ENCODE measurements around the gene PRG3.
"Not testable (repeated sequence)": the region's sequence is repeated elsewhere in the genome, so short reads cannot be mapped to it uniquely, and the experiment has no call there.

The PRG3 gene

DNA sequence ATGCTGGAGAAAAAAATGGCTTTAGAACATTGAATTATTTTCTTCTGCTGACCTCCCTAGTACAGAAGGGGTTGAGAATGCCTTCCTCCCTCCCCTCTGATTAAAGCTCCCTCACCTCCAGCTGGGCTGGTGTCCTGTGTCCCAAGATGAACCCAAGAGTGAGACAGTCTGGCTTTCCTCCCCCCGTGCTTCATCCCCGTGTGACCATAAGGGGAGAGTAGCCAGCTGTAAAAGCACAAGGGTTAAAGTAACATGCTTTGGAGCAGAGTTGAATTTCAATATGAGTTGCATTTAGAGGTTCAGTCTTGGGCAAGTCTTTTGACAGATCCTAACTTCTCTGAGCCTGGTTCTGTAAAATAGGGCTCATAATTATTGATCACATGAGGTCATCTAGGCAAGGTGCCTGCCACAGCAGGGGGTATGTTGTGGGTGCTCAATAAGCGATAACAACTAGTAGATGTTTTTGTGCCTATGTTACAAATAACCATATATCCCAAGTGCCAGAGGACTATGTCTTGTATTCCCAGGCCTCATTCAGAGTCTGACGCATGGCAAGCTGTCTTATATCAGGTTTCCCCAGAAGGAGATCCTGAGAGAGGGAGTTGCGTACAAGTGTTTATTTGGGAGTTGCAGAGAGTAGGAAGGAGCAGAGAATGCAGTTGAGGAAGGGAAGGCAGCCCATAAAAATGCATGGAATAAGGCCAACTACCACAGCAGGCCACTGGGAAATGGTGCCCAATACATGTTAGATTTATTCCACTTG, 5.4 kb upstream of the PRG3 start:
- no peak for DNase-seq

DNA sequence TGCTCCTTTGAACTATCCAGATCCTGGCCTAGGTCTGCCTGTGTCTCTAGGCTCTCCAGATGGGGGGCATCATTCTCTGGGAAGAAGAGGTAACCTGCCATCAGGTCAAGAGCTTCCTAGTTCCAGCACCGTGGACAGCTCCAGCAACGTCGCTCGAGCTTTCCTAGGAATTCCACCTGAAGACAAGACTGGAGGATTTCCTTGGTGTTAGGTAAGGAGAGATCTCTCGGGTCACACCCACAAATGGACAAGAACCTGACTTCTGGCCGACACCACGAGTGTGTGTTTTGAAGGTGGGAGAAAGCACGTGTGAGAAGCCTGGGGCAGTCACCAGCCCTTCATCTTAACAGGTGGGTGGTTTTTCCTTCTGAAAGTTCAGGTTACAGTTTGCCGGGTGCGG, 1.2 kb downstream of the PRG3 start:
- no peak for DNase-seq

DNA sequence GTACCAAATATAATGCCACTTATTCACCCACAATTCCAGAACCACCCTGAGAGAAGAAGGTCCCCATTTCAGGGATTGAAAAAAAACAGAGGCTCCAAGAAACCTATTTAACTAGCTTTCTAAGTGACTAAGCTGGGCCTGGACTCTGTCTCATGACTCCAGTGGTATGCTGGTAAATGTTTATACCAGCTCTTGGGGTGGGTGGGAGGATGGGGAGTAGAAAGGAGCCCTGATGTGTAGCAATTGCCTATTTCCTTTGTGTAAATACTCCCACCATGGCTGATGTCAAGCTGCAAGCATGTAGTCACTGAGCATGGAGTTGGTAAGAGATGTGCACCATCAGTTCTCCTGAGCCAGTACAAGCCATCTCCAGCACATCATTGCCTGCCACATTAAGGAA, 2.8 kb downstream of the PRG3 start:
- DNase-seq = no peak

DNA sequence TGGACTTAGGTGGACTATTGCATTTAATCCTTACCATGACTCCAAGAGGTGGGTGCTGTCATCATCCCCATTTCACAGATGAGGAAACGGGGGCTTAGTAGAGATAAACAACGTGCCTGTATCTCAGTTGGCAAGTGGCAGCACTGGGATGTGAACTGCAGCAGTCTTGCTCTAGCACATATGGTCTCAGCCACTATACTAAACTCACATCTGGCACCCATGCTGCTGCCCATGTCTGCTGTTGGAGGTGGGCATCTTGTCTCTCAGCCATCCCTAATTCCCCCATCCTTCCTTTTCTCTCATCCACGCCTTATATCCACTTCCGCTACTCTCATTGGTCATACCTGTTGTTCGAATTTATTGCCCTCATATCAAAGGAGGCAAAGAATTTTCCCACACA, 3.8 kb downstream of the PRG3 start:
- DNase-seq = no peak

DNA sequence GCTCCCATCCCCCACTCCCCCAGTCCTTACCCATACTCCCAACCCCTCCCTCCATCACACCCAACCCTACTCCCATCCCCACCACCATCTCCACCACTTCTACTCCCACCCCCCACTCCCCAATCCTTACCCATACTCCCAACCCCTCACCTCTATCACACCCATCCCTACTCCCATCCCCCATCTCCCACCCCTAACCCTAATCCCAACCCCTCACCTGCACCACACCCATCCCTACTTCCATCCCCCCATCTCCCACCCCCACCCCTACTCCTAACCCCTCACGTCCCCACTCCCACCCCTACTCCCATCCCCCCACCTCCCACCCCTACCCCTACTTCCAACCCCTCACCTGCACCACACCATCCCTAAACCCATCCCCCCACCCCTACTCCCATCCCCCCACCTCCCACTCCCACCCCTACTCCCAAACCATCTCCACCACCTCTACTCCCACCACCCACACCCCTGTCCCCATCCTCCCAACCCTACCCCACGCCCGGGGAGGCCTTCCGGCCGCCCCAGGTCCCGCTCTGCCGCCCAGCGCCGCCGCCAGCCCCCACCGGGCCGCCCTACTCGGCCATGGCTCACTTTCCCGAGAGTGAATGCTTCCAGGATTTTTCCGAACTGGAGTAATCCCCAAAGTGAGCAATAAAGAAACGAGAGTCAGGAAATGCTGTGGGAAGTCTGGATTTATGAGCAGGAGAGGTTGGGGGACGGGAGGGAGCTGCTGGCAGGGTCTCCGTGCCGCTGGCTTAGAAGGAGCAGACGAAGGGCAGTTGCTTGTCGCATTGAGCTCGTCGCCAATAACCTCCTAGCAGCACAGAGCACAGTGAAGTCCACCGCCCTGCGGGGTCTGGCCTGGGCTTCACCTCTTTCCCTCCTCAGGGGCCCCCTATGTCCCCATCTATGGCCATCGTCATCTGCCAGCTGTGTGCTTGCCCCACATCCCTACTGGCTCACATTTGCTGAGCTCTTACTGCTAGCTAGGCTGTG, 4.6 kb downstream of the PRG3 start:
- no peak for DNase-seq

DNA sequence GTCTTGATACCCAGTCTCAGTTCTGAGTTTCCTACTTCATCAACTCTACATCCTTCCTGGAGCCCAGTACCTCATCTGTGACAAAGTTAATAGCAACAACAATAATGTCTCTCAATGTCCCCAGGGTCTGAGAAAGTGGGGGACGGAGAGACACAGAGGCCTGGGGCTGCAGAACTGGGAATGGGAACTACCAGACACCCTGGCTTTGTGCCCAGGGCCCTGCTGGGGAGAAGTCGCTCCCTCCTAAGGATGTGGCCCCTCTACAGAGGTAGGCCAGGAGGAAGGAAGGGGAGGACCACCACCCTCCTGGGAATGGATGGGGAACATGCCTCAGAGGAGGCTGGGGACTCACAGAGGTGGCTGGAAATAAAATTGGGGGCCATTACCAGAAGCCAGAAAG, 5.5 kb downstream of the PRG3 start:
- no peak for DNase-seq

DNA sequence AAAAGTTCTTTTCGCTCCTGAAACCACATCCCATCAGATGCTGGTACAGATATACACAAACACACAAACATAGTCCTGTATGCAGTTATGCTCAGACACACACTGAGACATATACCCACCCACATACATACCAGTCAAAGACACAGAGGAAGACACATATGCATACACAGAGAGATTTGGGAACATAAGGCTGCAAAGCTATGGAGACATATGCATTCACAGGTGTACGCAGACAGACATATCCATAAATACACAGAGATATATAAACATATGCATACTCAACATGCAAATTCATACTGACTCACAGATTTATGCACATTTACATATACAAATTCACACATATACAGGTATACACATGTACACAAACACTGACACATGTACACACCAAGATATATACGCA, 6.0 kb downstream of the PRG3 start:
- DNase-seq = no peak

DNA sequence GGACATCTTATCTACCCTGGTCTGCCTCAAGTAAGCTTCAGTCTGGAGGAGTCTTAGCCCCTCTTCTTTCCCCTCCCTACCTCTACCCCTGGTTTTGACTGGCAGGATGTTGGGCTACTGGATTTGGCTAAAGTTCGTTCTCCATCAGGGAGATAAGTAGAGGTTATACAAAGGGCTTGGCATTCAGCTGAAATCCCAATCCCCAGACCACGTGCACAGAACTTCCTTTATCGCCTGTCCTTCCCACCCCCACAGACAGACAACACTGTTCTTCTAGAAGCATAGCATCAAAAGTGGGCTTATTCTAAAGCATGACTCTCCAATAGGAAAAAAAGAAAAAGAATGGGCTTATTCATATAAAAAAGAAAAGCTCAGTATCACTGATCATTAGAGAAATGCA, 7.8 kb downstream of the PRG3 start:
- DNase-seq = no peak

DNA sequence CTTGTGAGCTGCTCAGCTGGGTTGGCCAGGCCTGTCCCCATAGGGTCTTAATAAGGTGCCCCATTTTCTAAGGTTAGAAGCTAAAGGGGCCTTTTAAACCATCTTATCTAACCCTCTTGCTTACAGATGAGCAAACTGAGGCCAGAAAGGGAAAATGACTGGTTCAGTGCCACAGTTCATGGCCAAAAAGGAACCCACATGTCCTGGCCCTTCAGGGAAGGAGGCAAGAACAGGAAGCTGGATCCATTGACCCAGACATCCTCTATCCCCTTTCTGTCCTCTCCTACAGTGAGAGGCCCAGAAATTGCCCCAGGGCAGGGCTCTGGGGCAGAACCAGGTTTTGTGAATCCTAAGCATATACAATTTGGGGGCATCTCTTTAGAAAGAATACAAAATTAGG, 10.0 kb downstream of the PRG3 start:
- no peak for DNase-seq

DNA sequence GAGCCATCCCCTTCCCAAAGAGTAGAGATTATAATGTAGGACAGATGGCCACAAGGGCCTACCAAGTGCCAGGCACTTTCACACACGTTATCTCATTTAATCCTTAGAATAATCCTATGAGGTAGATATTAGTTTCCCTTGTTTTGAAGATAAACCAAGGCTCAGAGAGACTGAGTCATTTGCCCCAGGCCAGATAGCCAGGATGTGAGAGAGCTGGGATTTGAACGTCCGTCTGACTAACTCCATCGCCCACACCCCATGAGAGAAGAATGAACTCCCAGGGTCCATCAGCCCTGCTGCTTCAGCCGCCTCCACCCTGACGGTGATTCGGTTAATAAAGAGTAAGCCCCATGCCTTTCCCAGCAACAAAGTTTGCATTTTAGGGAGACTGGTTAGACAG, 10.7 kb downstream of the PRG3 start:
- DNase-seq = no peak

DNA sequence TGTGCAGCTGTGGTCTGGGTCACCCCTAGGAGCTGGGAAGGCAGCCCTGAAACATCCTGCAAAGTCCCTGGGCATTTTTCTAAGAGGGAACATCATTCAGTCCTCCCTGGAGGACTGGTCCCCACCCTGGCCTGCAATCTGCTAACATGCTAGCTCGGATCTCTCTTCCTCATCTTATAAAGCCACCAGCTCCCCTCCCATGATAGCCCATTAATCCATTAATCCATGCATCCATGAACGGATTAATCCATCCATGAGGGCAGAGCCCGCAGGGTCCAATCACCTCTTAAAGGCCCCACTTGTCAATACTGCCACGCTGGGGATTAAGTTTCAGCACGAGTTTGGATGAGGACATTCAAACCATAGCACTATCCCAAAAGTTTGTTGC, 12.1 kb downstream of the PRG3 start:
- no peak for DNase-seq

DNA sequence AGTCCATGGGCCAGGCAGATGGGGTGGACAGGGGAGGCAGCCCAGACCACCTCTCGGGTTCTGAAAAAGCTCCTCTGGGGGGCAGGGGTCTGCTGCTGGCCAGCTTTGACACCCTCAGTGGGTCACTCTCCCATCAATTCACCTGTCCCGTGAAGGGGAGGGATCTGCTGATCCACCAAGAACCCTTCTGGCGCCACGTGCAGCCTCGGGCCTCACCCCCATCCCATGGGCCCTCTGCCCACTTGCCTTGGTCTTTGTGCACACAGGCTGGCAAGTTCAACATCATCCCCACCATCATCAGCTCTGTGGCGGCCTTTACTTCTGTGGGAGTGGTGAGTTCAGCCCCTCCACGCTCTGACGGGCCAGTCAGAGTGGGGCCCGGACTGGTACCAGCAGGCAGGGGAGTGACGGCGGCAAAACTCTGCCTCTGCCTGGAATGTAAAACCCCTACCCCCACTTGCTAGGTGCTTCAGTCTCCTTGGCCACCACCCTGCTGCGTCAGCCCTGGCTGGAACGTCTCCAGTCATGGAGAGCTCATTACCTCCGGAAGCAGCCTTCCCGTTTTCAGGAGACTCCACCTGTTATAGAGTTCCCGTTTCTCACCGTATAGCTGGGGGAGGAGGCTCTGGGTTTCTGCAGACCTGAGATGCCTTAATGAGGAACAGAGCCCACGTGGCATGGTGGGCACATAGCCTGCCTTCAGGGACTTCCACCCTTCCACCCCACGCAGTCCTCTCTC, 12.7 kb downstream of the PRG3 start:
- DNase-seq = peak; percentile 40

DNA sequence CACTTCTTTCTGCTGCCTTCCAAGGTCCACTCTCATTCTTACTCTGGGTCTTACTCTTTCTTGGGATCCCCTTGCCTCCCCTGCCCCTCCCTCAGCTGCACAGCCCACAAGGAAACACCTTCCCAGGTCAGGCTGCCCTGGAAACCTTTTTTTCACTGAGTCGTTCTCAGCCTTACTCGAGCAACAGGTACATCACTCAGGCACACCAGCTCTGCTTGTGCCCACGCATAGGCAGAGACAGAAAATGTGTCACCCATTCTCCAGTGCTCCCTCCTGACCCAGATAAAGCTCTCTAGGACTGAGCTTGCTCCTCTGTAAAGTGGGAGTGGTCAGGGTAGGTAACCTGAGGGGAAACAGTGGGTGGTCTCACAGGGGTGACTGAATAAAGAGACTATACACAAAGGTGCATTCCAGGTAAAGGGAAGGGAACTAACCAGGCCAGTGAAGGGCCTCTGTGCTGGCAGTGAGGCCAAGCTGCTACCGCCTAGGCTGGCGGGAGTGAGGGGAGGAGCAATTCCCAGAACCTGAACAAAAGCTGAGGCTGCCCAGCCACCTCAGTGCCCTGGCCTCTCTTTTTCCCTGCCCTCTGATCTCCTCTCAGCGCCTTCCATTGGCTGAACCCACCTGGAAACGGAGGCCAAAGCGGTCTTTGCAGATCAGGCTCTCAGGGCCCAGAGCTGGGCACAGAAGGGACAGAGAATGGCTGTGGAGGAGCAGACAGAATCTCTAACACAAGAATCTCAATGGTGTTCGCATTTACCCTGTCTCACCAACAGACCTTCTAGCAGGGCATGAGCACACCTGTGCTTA, 15.9 kb downstream of the PRG3 start:
- no peak for DNase-seq

DNA sequence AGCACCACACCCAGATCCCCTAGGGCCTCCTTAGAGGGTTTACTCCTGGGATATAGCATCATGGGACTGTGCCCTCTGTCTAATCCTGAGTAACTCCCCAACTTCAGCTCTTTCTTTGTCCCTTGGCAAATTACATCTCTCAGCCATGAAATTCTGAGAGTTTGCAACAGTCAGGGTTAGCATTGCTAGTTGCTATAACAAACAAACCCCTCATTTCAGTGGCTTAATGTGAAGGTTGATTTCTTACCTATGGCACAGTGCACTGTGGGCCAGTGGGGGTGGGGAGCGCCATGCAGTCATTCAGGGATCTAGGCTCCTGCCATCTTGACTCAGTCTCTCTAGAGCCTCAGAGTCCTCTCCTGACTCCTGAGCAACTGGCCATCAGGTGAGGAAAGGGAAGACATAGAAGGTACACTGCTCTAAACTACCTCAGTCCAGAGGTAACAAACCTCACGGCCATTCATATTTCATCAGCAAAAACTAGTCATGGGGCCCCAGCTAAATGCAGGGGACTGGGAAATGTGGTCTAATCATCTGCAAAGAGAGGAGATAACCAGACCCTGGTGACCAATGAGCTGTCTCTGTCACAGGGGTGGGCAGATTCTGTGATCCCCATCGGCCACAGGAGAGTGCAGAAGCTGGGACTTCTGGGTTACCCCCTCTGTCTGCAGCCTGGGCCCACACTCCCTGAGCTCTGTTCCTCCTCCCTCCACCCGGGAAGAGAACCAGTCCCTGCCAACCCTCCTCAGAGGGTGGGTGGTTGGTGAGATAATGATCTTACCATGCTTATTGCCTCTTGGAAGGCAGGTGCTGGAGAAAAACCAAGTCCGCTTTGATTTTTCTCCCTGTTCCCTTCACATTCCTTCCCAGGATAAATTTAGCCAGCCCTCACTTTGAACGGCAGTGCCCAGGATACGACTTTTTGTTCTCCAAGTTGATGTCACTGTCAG, 17.5 kb downstream of the PRG3 start:
- no peak for DNase-seq

DNA sequence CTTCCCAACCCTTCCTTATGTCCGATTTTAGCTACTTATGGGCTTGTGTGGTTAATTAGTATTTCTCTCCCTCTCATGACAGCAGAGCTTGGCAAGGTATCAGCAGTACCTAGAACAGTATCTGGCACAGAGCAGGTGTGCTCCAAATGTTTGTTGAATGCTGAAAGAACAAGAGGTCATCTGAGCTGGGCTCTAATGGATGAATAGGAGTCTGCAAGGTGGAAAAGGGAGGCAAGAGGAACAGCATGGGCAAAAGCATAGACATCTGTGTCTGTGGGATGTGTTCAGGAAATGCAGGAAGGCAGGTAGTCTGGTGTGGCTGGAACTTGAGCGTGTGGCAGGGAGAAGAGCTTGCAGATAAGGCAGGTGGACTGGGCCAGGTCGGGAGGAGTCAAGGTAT, 19.0 kb downstream of the PRG3 start:
- no peak for DNase-seq

DNA sequence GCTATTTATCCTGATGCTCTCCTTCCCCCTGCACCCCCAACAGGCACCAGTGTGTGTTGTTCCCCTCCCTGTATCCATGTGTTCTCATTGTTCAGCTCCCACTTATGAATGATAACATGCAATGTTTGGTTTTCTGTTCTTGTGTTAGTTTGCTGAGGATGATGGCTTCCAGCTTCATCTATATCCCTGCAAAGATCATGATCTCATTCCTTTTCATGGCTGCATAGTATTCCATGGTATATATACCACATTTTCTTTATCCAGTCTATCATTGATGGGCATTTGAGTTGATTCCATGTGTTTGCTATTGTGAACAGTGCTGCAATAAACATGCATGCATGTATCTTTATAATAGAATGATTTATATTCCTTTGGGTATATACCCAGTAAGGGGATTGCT, 19.5 kb downstream of the PRG3 start:
- DNase-seq = not testable (repeated sequence)

DNA sequence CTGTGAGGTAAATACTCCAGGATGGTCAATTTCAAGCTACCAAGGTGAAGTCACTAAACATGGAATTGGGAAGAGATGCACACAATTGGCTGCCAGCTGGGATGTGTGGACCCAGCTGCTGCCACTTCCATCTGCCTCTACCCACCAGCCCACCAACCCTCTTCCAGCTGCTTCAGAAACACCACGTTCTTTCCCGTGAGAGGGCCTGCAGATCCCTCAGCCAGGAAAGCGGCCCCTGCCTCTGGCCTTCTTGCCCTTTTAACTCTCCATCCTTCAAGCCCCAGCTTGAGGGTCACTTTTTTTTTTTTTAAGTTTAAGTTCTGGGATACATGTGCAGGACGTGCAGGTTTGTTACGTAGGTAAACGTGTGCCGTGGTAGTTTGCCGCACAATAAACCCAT, 20.0 kb downstream of the PRG3 start:
- no peak for DNase-seq

DNA sequence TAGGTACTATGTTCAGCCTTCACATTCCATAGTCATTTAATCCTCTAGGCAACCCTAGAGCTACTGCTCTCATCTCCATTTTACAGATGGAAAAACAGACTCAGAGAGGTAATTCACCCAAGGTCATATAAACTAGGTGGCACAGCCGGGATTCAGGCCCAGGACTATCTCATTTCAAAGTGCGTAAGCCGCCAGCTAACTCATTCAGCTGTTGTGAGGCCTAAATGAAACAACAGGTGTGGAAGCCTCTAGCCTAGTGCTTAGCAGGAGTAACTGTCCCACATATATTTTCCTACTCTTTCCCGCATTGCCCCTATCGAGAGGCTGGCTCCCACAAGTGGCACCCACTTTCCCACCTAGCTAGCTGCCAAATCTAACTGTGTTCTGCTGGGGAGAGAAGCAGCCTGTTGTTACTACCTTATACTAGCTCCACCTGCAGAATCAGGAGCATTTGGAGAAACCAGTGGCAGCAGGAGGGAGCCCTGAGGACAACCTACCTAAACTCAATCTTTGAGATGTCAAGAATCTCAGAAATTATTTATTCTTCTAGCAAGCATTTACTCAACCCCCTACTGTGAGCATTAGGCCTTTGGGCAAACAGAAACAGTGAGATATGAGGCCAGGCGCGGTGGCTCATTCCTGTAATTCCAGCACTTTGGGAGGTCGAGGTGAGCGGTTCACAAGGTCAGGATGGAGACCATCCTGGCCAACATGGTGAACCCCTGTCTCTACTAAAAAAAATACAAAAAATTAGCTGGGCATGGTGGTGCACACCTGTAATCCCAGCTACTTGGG, 20.9 kb downstream of the PRG3 start:
- no peak for DNase-seq

DNA sequence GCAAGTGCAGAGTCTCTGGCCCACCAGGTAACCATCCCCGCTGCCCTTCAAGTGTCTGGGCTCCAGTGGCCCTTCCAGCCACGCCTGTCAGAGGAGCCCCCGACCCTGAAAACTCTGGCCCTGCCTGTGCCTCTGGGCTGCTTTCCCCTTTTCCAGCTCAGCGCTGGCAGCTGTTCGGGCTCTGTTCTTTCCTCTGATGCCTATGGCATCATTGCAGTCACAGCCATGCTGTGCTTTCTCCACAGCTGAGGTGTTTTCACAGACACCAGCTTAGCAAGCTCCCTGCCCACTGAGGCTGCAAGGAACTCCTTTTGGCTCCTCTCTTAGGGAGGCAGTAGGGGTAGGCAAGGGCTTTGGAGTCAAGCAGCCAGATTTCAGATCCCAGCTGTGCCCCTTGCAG, 21.6 kb downstream of the PRG3 start:
- DNase-seq = no peak

DNA sequence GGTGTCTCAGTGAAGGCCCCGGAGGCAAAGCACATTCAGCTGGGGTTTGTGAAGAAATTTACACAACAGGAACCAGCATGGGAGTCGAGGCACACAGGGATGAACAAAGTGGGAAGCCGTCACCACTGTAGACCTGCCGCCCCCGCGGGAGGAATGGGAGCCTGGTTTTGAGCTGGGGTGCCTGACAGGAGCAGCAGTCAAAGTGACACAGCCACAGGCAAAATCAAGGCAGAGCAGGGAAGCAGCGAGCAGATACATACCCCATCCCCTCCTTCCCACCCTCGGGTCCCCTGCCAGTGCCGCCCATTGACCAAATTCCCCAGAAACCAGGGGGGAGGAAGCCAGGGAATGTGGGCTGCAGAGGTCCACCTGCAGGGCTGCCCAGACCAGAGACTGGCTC, 22.0 kb downstream of the PRG3 start:
- no peak for DNase-seq

DNA sequence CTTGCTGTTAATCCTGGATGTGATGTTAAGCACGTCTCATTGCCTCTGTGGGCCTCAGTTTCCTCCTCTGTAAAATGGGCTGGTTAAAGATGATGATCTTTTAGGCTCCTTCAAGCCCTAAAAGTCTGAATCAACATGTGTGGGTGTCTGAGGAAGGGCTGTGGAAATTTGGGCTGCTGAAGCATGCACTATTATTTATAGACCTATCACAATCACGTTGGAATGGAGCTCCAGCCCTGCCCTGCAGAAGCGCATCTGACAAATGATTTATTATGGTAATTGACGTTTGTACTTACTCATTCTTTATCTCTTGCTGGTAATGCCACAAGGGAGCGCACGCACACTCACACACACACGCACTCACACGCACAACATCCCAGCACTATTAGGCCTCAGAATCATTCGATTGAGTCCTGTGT, 22.4 kb downstream of the PRG3 start:
- DNase-seq = no peak

Data from NCI-H510A treated with DMSO at 0.1 percent for 48 hours (cell line).